Brain microvascular endothelial cell (primary cell): ENCODE data around the gene PIM3.
A peak's percentile ranks its signal among the peaks of the same experiment; 100 is the strongest.

Source experiments
- DNase-seq: peaks from one replicate; pipeline ENCODE4 v3.0.0-alpha.2; 2020
- H3K27ac ChIP-seq: fragments of 250-450 bp; sonication (Bioruptor Pico); 2 replicates; pipeline ENCODE4 v1.5.1; 2020; ENCODE audit warnings: mild to moderate bottlenecking, moderate library complexity
- H3K27me3 ChIP-seq: fragments of 250-450 bp; sonication (Bioruptor Pico); replicated peaks from 2 replicates; pipeline ENCODE4 v1.5.1; 2020; ENCODE audit warnings: mild to moderate bottlenecking
- H3K36me3 ChIP-seq: fragments of 250-450 bp; sonication (Bioruptor Pico); replicated peaks from 2 replicates; pipeline ENCODE4 v1.5.1; 2020; ENCODE audit warnings: mild to moderate bottlenecking
- H3K4me3 ChIP-seq: 2 replicates; pipeline ENCODE4 v1.5.1; 2011; ENCODE audit warnings: low read depth, mild to moderate bottlenecking, control low read depth, low read length, moderate library complexity
- in situ Hi-C: cut with HindIII; loops from 2 replicates; pipeline ENCODE4 v1.10.0; 2017; ENCODE audit warnings: low sequenced_read_pairs, low pct_ligation_motif_present
- TF ChIP-seq, protein P1 (sequence below): IDR thresholded peaks from 2 replicates; pipeline ENCODE4 v1.5.1; 2011; ENCODE audit warnings: low read depth, mild to moderate bottlenecking, moderate library complexity, low read length, control low read depth, inconsistent platforms; ENCODE audit errors: missing control alignments

PIM3 gene

DNA sequence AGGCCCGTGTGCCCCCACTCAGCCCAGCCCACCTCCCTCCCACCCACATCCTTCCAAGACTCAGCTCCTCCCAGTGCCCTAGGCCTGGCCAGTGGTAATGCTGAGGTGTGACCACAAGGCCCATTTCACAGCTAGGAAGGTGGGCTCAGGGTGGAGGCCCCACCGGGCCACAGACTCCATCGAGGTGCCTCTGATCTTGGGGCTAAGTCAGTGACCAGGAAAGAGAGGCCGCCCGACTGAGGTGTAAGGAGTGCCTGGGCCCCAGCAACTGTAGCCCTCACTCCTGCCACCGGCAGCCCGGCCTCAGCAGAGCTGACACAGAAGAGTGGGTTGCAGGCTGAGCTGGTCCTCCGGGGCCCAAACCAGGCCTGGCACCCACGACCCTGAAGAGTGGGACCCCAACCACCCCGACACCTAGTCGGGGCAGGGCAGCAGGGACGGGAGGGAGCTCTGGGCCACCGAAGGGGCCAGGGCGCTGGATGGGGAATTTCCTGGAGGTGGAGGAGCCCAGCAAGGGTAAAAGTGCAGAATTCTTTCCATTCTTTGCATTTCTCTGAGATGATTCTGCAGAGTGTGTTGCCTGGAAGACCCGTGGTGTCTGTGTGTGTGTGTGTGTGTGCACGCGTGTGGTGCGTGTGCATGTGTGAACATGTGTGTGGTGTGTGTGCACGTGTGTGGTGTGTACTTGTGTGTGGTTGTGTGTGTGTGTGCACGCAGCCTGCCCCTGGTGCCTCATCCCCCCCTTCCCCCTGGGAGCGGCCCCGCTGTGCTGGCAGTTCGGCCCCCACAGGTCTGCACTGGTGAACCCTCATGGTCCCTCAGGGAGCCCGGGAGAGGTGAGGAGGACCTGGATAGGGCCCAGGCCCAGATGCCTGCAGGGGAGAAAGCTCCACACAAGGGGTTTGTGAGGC, 8.3 kb upstream of the PIM3 start:
- H3K27me3 ChIP-seq: no peaks in the 10 kb centered on the region
- in situ Hi-C loops: no loop called here
- TF ChIP-seq, protein P1, sequence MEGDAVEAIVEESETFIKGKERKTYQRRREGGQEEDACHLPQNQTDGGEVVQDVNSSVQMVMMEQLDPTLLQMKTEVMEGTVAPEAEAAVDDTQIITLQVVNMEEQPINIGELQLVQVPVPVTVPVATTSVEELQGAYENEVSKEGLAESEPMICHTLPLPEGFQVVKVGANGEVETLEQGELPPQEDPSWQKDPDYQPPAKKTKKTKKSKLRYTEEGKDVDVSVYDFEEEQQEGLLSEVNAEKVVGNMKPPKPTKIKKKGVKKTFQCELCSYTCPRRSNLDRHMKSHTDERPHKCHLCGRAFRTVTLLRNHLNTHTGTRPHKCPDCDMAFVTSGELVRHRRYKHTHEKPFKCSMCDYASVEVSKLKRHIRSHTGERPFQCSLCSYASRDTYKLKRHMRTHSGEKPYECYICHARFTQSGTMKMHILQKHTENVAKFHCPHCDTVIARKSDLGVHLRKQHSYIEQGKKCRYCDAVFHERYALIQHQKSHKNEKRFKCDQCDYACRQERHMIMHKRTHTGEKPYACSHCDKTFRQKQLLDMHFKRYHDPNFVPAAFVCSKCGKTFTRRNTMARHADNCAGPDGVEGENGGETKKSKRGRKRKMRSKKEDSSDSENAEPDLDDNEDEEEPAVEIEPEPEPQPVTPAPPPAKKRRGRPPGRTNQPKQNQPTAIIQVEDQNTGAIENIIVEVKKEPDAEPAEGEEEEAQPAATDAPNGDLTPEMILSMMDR: no peak
- H3K27ac ChIP-seq: peak overlapping the region; percentile 60
- DNase-seq: peak; percentile 75
- no peaks in the 10 kb centered on the region for H3K36me3 ChIP-seq
- H3K4me3 ChIP-seq: no peak overlapping the region

DNA sequence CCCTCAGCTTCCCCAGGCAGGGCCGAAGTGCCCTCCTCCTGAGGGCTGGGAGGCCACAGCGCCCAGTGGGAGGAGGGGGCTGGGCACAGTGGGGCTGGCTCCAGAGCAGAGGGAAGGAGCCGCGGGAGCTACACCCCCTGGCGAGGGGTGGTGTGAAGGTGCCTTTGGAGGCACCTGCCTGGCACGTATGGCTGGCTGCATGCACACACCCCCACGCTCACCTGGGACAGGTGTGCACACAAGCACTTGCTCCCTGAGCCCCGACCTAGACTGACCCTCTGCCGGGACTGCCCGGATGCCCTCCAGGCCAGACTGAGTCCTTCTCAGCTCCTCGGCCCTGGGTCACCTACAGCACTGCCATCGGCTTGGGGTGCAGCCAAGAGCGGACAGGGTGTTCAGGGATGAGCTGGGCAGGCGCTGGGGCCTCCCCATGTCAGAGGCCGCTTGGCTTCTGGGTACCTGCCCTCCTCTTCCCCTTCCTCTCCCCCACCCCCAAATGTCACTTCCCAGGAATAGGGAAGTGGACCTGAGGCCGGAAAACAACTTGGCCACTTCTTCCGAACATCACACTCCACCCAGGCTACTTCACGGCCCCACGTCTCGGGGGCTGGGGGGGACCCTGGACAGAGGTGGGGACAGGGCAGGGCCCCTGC, 7.4 kb upstream of the PIM3 start:
- no peak overlapping the region for H3K4me3 ChIP-seq
- H3K36me3 ChIP-seq: no peaks in the 10 kb centered on the region
- no peak overlapping the region for H3K27ac ChIP-seq
- in situ Hi-C loops: no loop called here
- H3K27me3 ChIP-seq: no peaks in the 10 kb centered on the region
- DNase-seq: no peak
- TF ChIP-seq, protein P1: no peak

DNA sequence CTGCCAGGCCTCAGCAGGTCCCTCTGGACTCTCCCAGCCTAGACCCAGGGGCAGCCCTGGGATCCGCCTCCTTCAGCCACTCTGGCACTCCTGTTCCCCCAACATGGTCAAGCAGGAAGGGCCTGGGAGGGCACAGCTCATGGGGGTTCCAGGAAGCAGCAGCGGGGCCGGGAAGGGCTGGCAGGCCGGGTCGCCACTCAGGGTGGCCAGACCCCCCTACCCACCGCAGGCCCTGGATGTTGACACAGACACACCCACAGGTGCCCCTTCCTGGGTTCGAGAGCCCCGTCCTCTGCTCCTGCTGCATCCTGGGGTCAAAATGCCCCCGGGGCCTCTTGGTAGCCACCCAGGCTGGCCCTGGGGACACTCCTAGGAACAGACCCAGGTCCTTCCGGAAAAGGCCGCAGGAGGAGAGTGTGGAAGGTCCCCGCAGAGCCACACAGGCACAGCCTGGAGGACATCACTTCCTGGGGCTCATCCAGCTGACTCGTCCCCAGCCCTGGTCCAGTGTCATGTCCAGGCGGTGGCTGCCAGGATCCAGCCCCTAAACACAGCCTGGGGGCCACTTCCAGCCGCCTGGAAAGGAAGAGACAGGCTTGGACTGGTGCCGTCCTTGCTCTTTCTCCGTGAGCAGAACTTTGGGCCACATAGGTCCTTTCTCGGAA, 6.8 kb upstream of the PIM3 start:
- H3K36me3 ChIP-seq: no peaks in the 10 kb centered on the region
- no peak for DNase-seq
- TF ChIP-seq, protein P1: no peak
- H3K4me3 ChIP-seq: no peak overlapping the region
- no peaks in the 10 kb centered on the region for H3K27me3 ChIP-seq
- in situ Hi-C loops: no loop called here
- H3K27ac ChIP-seq: no peak overlapping the region

DNA sequence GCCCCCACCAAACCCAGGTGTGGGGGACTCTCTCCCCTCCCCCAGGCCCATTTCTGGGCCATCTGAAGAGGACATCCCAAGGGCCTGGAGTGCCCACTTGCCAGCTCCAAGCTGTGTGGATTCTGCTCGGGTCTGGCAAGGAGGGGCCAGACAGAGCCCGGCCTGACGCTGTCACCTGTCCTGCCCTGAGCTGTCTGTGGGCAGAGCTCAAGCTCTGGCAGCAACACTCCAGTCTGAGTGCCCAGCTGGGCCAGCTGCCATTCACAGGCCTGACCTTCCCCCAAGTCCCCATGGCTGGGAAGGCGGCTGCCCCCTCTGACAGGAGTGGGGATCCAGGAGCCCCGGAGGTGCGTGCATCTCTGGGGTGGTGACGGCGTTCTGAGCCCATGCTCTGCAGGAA, 6.2 kb upstream of the PIM3 start:
- Histone ChIP-seq H3K27ac (no peak overlapping the region), H3K36me3 (no peaks in the 10 kb centered on the region), H3K27me3 (no peaks in the 10 kb centered on the region), H3K4me3 (no peak overlapping the region)
- TF ChIP-seq, protein P1: no peak
- no peak for DNase-seq
- in situ Hi-C loops: no loop called here

DNA sequence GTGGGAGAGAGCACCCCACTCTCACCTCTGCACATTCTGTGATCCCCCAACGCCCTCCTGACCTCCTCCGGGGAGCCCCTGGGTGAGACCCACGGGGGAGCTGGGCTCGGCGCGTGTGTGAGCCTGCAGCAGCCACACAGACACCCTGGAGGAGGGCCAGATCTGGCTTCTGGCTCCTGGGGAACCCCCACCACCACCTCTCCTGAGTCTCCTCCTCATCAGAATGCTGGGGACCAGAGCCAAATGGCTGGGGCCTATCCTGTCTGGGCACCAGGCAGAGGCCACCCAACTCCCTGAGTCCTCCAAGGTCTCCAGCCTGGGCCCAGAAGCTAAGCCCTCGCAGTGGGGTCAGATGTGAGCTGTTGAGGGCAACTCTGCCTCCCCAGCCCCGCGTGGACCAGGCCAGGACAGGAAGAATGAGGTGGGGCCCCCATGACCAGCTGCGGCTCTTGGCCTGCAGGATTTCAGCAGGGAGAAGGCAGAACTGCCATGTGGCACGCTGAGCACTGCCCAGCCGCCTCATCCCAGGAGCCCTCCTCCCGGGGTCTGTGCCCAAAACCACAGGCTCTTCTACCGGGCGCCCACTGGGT, 5.5 kb upstream of the PIM3 start:
- in situ Hi-C loops: no loop called here
- DNase-seq: no peak
- TF ChIP-seq, protein P1: no peak
- no peak overlapping the region for H3K27ac ChIP-seq
- H3K36me3 ChIP-seq: no peaks in the 10 kb centered on the region
- no peak overlapping the region for H3K4me3 ChIP-seq
- H3K27me3 ChIP-seq: no peaks in the 10 kb centered on the region
